PC-9 (cell line): ENCODE data around the gene RBM19. TPM values are rescaled to one million over a fixed set of nuclear protein-coding genes. Genes with fewer than 3 reads are reported as not detected.

Experiments used
- BruUV-seq: library from RNA; stranded (reverse); fragments of 400-500 nt; replicated peaks from 2 replicates; lab custom pipeline; 2021; lab: Mats Ljungman, UMichigan
- CTCF ChIA-PET: fragments of 300-600 bp; sonication (Branson Sonifier 250); formaldehyde crosslinking; loops from one replicate; lab custom pipeline; 2022; ENCODE audit warnings: antibody characterized with exemption; lab: Charles Lee
- POLR2A ChIA-PET: fragments of 300-600 bp; sonication (Branson Sonifier 250); formaldehyde crosslinking; loops from one replicate; lab custom pipeline; 2022; ENCODE audit warnings: antibody characterized with exemption; ENCODE audit not compliant: unreplicated experiment; lab: Charles Lee
- DNase-seq, 2 experiments: peaks; one replicate each; pipeline versions ENCODE4 v3.0.0 to v3.0.0-alpha.2; 2015 to 2022; ENCODE audit warnings: mixed read lengths in 1 of 2
- H2AFZ ChIP-seq: fragments of 200-600 bp; sonication (generic); 2 replicates; pipeline ENCODE4 v1.8.1; 2017; ENCODE audit warnings: antibody characterized with exemption
- H3F3A ChIP-seq: fragments of 200-600 bp; sonication (generic); 2 replicates; pipeline ENCODE4 v1.8.1; 2017; ENCODE audit warnings: antibody characterized with exemption, mild to moderate bottlenecking, low read depth; ENCODE audit not compliant: insufficient read depth
- H3K27ac ChIP-seq: fragments of 200-600 bp; sonication (generic); 2 replicates; pipeline ENCODE4 v1.6.1; 2016; ENCODE audit warnings: mixed run types
- H3K27me3 ChIP-seq: fragments of 200-600 bp; sonication (generic); 2 replicates; pipeline ENCODE4 v1.6.1; 2016; ENCODE audit warnings: low read depth, mixed run types; ENCODE audit not compliant: insufficient read depth
- H3K36me3 ChIP-seq: fragments of 200-600 bp; sonication (generic); 2 replicates; pipeline ENCODE4 v1.6.1; 2016; ENCODE audit warnings: low read depth, mixed run types
- H3K4me1 ChIP-seq: fragments of 200-600 bp; sonication (generic); replicated peaks from 2 replicates; pipeline ENCODE4 v1.6.1; 2016; ENCODE audit warnings: mixed run types; ENCODE audit not compliant: insufficient read depth
- H3K4me2 ChIP-seq: fragments of 200-600 bp; sonication (generic); 2 replicates; pipeline ENCODE4 v1.6.1; 2017; ENCODE audit warnings: mixed run types
- H3K4me3 ChIP-seq: fragments of 200-600 bp; sonication (generic); 2 replicates; pipeline ENCODE4 v1.6.1; 2016; ENCODE audit warnings: mixed run types
- H3K79me2 ChIP-seq: fragments of 200-600 bp; sonication (generic); 2 replicates; pipeline ENCODE4 v1.6.1; 2017; ENCODE audit warnings: low read depth, mixed run types
- H3K9me2 ChIP-seq: fragments of 200-600 bp; sonication (generic); 2 replicates; pipeline ENCODE4 v1.8.1; 2017; ENCODE audit warnings: mild to moderate bottlenecking; ENCODE audit not compliant: insufficient read depth
- H3K9me3 ChIP-seq: fragments of 200-600 bp; sonication (generic); 2 replicates; pipeline ENCODE4 v1.8.1; 2016; ENCODE audit warnings: low read depth; ENCODE audit not compliant: insufficient read depth
- H4K20me1 ChIP-seq: fragments of 200-600 bp; sonication (generic); 2 replicates; pipeline ENCODE4 v1.8.1; 2017; ENCODE audit not compliant: insufficient read depth
- EZH2 ChIP-seq: fragments of 200-600 bp; sonication (generic); IDR thresholded peaks from 2 replicates; pipeline ENCODE4 v1.8.0; 2017; ENCODE audit warnings: antibody characterized with exemption, low read depth
- intact Hi-C: fragments of 100-400 bp; cut with micrococcal nuclease; formaldehyde crosslinking; loops from one replicate; pipeline ENCODE4 v1.10.0; 2022; ENCODE audit not compliant: unreplicated experiment
- total RNA-seq: library from RNA; stranded (reverse); gene quantifications from 2 replicates; pipeline ENCODE4 v1.2.3, GENCODE V29; 2021
- TF ChIP-seq, protein P1 (sequence below): fragments of 200-600 bp; sonication (generic); conservative IDR thresholded peaks from 2 replicates; pipeline ENCODE4 v1.6.1; 2017; ENCODE audit warnings: mixed run types, antibody characterized with exemption, mild to moderate bottlenecking, moderate library complexity

The RBM19 gene
- total RNA-seq, 1 experiment from 2014 or later: 23.8 TPM

DNA sequence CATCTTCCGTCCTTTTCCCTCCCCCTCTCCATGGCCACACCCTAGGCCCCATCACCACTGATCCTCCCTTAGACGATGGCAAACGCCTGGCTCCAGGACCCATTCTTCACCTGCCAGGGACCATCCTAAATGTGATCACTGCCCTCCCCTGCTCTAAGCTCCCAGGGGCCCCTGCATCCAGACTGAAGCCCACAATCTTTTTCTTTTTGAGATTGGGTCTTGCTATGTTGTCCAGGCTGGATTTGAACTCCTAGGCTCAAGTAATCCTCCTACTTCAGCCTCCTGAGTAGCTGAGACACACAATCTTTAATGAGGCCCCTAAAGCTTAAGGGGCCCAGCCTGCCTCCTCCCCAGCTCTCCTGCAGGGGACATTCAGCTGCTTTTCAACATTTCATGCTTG, 15.3 kb downstream of the RBM19 start:
- no peaks in the 10 kb centered on the region for H3K4me1 ChIP-seq
- H3K27ac ChIP-seq: no peak overlapping the region
- H3K9me2 ChIP-seq: no peaks in the 10 kb centered on the region
- ChIA-PET POLR2A (no interaction called here), CTCF (no interaction called here)
- no TSS peak for BruUV-seq
- no peaks in the 10 kb centered on the region for H3K27me3 ChIP-seq
- H3F3A ChIP-seq: no peaks in the 10 kb centered on the region
- no peaks in the 10 kb centered on the region for H3K9me3 ChIP-seq
- no peaks in the 10 kb centered on the region for H3K79me2 ChIP-seq
- no peak for TF ChIP-seq EZH2
- TF ChIP-seq, protein P1, sequence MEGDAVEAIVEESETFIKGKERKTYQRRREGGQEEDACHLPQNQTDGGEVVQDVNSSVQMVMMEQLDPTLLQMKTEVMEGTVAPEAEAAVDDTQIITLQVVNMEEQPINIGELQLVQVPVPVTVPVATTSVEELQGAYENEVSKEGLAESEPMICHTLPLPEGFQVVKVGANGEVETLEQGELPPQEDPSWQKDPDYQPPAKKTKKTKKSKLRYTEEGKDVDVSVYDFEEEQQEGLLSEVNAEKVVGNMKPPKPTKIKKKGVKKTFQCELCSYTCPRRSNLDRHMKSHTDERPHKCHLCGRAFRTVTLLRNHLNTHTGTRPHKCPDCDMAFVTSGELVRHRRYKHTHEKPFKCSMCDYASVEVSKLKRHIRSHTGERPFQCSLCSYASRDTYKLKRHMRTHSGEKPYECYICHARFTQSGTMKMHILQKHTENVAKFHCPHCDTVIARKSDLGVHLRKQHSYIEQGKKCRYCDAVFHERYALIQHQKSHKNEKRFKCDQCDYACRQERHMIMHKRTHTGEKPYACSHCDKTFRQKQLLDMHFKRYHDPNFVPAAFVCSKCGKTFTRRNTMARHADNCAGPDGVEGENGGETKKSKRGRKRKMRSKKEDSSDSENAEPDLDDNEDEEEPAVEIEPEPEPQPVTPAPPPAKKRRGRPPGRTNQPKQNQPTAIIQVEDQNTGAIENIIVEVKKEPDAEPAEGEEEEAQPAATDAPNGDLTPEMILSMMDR: no peak
- no peak overlapping the region for H2AFZ ChIP-seq
- intact Hi-C loops: no loop called here
- no peak for DNase-seq
- no peak overlapping the region for H3K4me2 ChIP-seq
- peaks cover 4% of the 10 kb centered on the region; the same call in 1 of the 2 replicates for H3K36me3 ChIP-seq
- no peak overlapping the region for H3K4me3 ChIP-seq
- no peaks in the 10 kb centered on the region; the same call in none of the 2 replicates for H4K20me1 ChIP-seq

DNA sequence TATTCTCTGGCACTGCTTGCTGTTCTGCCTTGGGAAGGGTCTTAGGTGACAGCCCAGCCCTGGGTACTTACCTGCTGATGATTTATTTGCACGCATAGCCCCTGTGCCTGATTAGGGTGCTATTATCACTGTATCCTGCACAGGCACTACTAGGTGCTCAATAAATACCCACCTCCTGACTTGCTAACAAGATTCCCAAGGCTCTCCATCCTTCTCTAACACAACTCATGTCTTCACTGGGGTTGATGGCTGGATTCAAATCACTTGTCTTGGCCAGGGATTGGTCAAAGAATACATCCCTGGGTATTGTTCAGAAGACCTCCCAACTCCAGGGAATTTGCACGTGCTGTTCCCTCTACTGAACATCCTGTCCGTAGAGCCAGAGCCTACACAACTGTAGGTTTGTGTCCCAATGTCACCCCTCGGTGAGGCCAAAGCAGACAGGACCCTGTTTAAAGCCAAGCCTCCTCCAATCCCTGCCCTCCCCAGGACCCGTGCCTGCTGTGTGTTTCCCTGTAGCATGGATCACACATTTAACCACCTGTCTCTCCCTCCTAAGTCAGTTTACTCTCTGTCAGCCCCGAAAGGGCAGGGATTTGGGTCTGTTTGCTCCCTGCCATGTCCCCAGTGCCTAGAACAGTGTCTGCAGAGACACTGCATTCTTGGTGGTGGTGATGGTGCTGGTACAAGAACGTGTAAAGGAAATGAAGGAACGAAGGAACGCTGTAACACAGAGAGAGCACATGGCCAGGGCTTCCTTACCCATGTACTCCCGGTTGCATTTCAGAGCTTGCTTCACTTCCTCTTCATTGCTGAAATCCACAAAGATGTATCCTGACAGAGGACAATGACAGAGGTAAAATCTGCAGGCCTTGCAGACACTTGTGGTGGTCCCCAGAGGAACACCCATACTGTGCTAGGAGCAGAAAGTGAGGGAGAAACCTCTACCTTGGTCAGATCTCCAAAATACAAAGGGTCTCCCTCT, 16.5 kb downstream of the RBM19 start:
- Histone ChIP-seq H3K9me2 (no peaks in the 10 kb centered on the region), H2AFZ (no peak overlapping the region), H3K4me2 (no peak overlapping the region), H3K79me2 (no peaks in the 10 kb centered on the region), H3K4me1 (no peaks in the 10 kb centered on the region), H3K36me3 (peaks cover 4% of the 10 kb centered on the region; the same call in 1 of the 2 replicates), H3K9me3 (no peaks in the 10 kb centered on the region), H3K4me3 (no peak overlapping the region), H4K20me1 (no peaks in the 10 kb centered on the region; the same call in 1 of the 2 replicates), H3K27me3 (no peaks in the 10 kb centered on the region), H3F3A (no peaks in the 10 kb centered on the region), H3K27ac (no peak overlapping the region)
- CTCF ChIA-PET: no interaction called here
- no peak for DNase-seq
- no peak for TF ChIP-seq EZH2
- intact Hi-C loops: no loop called here
- BruUV-seq: no TSS peak
- POLR2A ChIA-PET: no interaction called here

DNA sequence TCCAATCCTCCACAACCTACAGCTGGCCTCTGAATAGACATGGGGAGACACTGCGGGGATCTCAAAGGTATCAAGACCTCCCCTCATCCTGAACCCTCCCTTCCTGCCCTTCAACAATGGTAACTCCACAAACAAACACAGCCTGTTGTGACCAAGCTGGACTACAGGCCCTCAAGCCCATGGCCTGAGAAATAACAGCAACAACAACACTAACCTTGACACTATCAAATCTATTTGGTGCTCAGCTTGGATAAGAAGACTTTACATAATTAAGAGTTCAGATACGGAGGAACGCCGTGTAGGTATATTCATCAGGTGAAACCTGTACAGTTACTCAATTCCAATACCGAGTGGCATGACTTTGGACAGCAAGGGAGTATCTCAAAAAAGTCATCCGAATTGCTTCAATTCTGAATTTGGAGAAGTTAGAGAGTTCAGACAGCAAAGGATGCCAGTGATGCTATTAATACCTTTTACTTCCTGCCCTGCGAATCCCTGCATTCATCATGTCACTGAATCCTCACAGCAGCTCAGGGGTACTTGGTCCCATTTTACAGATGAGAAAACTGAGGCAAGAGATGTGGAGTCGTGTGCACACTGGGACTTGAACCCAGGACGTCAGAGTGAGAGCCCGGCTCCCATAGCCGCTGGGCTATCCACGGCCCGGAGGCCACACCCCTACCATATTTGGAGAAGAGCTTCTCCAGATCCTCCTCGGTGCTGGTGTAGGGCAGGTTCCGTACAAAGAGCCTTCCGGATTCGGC, 17.8 kb downstream of the RBM19 start:
- H3K27me3 ChIP-seq: no peaks in the 10 kb centered on the region
- H3K4me2 ChIP-seq: no peak overlapping the region
- H3K4me3 ChIP-seq: no peak overlapping the region
- no peaks in the 10 kb centered on the region; the same call in 1 of the 2 replicates for H4K20me1 ChIP-seq
- CTCF ChIA-PET: no interaction called here
- DNase-seq: no peak
- peaks cover 4% of the 10 kb centered on the region; the same call in 1 of the 2 replicates for H3K36me3 ChIP-seq
- intact Hi-C loops: no loop called here
- POLR2A ChIA-PET: no interaction called here
- H3K4me1 ChIP-seq: no peaks in the 10 kb centered on the region
- H3K9me3 ChIP-seq: no peaks in the 10 kb centered on the region
- no peak overlapping the region for H3K27ac ChIP-seq
- no peaks in the 10 kb centered on the region for H3K79me2 ChIP-seq
- no peak overlapping the region for H2AFZ ChIP-seq
- no peaks in the 10 kb centered on the region for H3K9me2 ChIP-seq
- BruUV-seq: no TSS peak
- H3F3A ChIP-seq: no peaks in the 10 kb centered on the region
- TF ChIP-seq EZH2: no peak
- TF ChIP-seq, protein P1: no peak
